Glutamatergic neuron (in vitro differentiated cells): ENCODE results near the gene BAIAP2. TPM values are rescaled to one million over a fixed set of nuclear protein-coding genes. Genes with fewer than 3 reads are reported as not detected.
A peak's percentile ranks its signal among the peaks of the same experiment; 100 is the strongest.

ENCODE experiments used
- DNase-seq: peaks from one replicate; pipeline ENCODE4 v3.0.0; 2022
- H3K27ac Mint-ChIP-seq: one replicate; pipeline ENCODE4 v1.8.0; 2020; ENCODE audit warnings: mild to moderate bottlenecking, mixed read lengths, inconsistent platforms; ENCODE audit not compliant: unreplicated experiment
- H3K27me3 Mint-ChIP-seq: one replicate; pipeline ENCODE4 v1.8.0; 2020; ENCODE audit warnings: mild to moderate bottlenecking, moderate library complexity, mixed read lengths, inconsistent platforms; ENCODE audit not compliant: unreplicated experiment
- H3K36me3 Mint-ChIP-seq: one replicate; pipeline ENCODE4 v1.8.0; 2020; ENCODE audit warnings: mild to moderate bottlenecking, mixed read lengths, inconsistent platforms; ENCODE audit not compliant: unreplicated experiment
- H3K4me1 Mint-ChIP-seq: one replicate; pipeline ENCODE4 v1.8.0; 2020; ENCODE audit warnings: mild to moderate bottlenecking, low read depth, mixed read lengths, inconsistent platforms; ENCODE audit not compliant: unreplicated experiment
- H3K4me3 Mint-ChIP-seq: one replicate; pipeline ENCODE4 v1.8.0; 2020; ENCODE audit warnings: mild to moderate bottlenecking, mixed read lengths, inconsistent platforms; ENCODE audit not compliant: unreplicated experiment
- H3K9me3 Mint-ChIP-seq: one replicate; pipeline ENCODE4 v1.8.0; 2020; ENCODE audit warnings: mild to moderate bottlenecking, moderate library complexity, mixed read lengths, inconsistent platforms; ENCODE audit not compliant: unreplicated experiment
- CTCF ChIP-seq: fragments of 200-600 bp; sonication (generic); IDR thresholded peaks from one replicate; pipeline ENCODE4 v1.5.0; 2021; ENCODE audit not compliant: partially characterized antibody, unreplicated experiment
- total RNA-seq: library from RNA; stranded (reverse); fragmentation: NEBNext Ultra II Directional; extraction: Animal tissue kit (Norgen Biotek cat#: 25700); gene quantifications from one replicate; pipeline ENCODE4 v1.2.1, GENCODE V29; 2021; ENCODE audit not compliant: unreplicated experiment

The BAIAP2 gene
- total RNA-seq, 1 donor from 2014 or later: 252 TPM

GRCh38 chr17:81061027-81061735 is 26.2 kb downstream of the BAIAP2 start:
- Mint-ChIP-seq H3K4me3 (no peak overlapping the region), H3K27me3 (peaks cover 8% of the 10 kb centered on the region), H3K27ac (no peak overlapping the region), H3K4me1 (peaks cover 57% of the 10 kb centered on the region), H3K36me3 (no peaks in the 10 kb centered on the region), H3K9me3 (peaks cover 9% of the 10 kb centered on the region)
- TF ChIP-seq CTCF: no peak
- no peak for DNase-seq

- DNase-seq: no peak
- TF ChIP-seq CTCF: no peak
- peaks cover 54% of the 10 kb centered on the region for H3K4me1 Mint-ChIP-seq
- no peaks in the 10 kb centered on the region for H3K36me3 Mint-ChIP-seq
- H3K27ac Mint-ChIP-seq: peak overlapping the region; percentile 84
- H3K9me3 Mint-ChIP-seq: peaks cover 9% of the 10 kb centered on the region
- H3K27me3 Mint-ChIP-seq: peaks cover 8% of the 10 kb centered on the region
- peak overlapping the region; percentile 81 for H3K4me3 Mint-ChIP-seq
Measured at GRCh38 chr17:81062014-81062780, 27.2 kb downstream of the BAIAP2 start.

GRCh38 chr17:81063106-81064093 is 28.4 kb downstream of the BAIAP2 start:
- peak overlapping the region; percentile 71 for H3K4me3 Mint-ChIP-seq
- H3K27me3 Mint-ChIP-seq: peaks cover 7% of the 10 kb centered on the region
- no peak for DNase-seq
- H3K27ac Mint-ChIP-seq: peak overlapping the region; percentile 86
- peaks cover 9% of the 10 kb centered on the region for H3K9me3 Mint-ChIP-seq
- peaks cover 51% of the 10 kb centered on the region for H3K4me1 Mint-ChIP-seq
- no peak for TF ChIP-seq CTCF
- H3K36me3 Mint-ChIP-seq: no peaks in the 10 kb centered on the region

GRCh38 chr17:81064678-81065475 is 29.9 kb downstream of the BAIAP2 start:
- H3K4me1 Mint-ChIP-seq: peaks cover 54% of the 10 kb centered on the region
- DNase-seq: no peak
- peak overlapping the region; percentile 70 for H3K27ac Mint-ChIP-seq
- TF ChIP-seq CTCF: no peak
- no peak overlapping the region for H3K4me3 Mint-ChIP-seq
- H3K36me3 Mint-ChIP-seq: no peaks in the 10 kb centered on the region
- H3K9me3 Mint-ChIP-seq: peaks cover 11% of the 10 kb centered on the region
- H3K27me3 Mint-ChIP-seq: peaks cover 10% of the 10 kb centered on the region
